ENCODE measurements around the gene ADPRH. TPM values are rescaled to one million over a fixed set of nuclear protein-coding genes. Genes with fewer than 3 reads are reported as not detected.

The ADPRH gene
- total and polyA plus RNA-seq, 2 of the 4 experiments (the other 2 are of a cell fraction): under 0.01 to 0.12 TPM

GRCh38 chr3:119555929-119556328, 23.4 kb upstream of the ADPRH start:
- H2BK120ac ChIP-seq (ENCODE audit: low read depth, low read length): no peak overlapping the region
- H3K4me1 ChIP-seq (ENCODE audit: control insufficient read depth, insufficient read depth, low read length): no peaks in the 10 kb centered on the region
- H2AFZ ChIP-seq (replicated peaks; ENCODE audit: low read length, poor library complexity): no peak overlapping the region
- H2BK20ac ChIP-seq (ENCODE audit: low read depth, low read length): no peak overlapping the region
- no peak overlapping the region for H4K5ac ChIP-seq (ENCODE audit: low read depth, low read length)
- ATAC-seq (ENCODE audit: low read depth): no peak
- no peak overlapping the region for H3K23ac ChIP-seq (ENCODE audit: low read depth, low read length)
- no peak overlapping the region for H2AK5ac ChIP-seq (ENCODE audit: low read depth, low read length)
- no peaks in the 10 kb centered on the region for H3K9me1 ChIP-seq (ENCODE audit: insufficient read depth, low read length)
- intact Hi-C loops (cut with micrococcal nuclease): no loop called here
- H3K4me3 ChIP-seq (ENCODE audit: insufficient read depth, low read depth, low read length): no peak overlapping the region
- peaks cover 27% of the 10 kb centered on the region for H3K27me3 ChIP-seq (ENCODE audit: control insufficient read depth, insufficient read depth, low read length)
- no peak for DNase-seq
- H4K8ac ChIP-seq (ENCODE audit: low read depth in 2 of 2, low read length in 2 of 2): no peak overlapping the region
- no peaks in the 10 kb centered on the region for H3K79me1 ChIP-seq (ENCODE audit: low read depth in 1 of 2, low read length in 2 of 2)
- ChIA-PET CTCF (no interaction called here), POLR2A (ENCODE audit: unreplicated experiment) (no interaction called here)
- TF ChIP-seq RFX5 (IDR thresholded peaks at IDR 0.05; ENCODE audit: low read depth, low read length): no peak
- no peak for TF ChIP-seq USF2 (IDR thresholded peaks at IDR 0.05; ENCODE audit: low read depth, low read length)
- TF ChIP-seq MAZ (IDR thresholded peaks at IDR 0.05; ENCODE audit: borderline replicate concordance, low read depth, low read length): no peak
- no peak for TF ChIP-seq MAFK (IDR thresholded peaks at IDR 0.05; ENCODE audit: low read depth, low read length)
- no peak for TF ChIP-seq CTCF (conservative IDR thresholded peaks at IDR 0.05; ENCODE audit: low read depth, low read length)
- TF ChIP-seq BHLHE40 (IDR thresholded peaks at IDR 0.05; ENCODE audit: low read depth, low read length): no peak
- TF ChIP-seq, protein P1, sequence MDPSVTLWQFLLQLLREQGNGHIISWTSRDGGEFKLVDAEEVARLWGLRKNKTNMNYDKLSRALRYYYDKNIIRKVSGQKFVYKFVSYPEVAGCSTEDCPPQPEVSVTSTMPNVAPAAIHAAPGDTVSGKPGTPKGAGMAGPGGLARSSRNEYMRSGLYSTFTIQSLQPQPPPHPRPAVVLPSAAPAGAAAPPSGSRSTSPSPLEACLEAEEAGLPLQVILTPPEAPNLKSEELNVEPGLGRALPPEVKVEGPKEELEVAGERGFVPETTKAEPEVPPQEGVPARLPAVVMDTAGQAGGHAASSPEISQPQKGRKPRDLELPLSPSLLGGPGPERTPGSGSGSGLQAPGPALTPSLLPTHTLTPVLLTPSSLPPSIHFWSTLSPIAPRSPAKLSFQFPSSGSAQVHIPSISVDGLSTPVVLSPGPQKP (IDR thresholded peaks at IDR 0.05; ENCODE audit: borderline replicate concordance, low read depth, low read length): no peak
- H3K56ac ChIP-seq (ENCODE audit: extremely low read depth, insufficient read depth, low read length): no peak overlapping the region
- no peak overlapping the region for H3K9ac ChIP-seq (ENCODE audit: low read depth, low read length)
- no peak overlapping the region for H4K91ac ChIP-seq (ENCODE audit: insufficient read depth, low read depth, low read length)
- H3K18ac ChIP-seq (ENCODE audit: low read depth, low read length): no peak overlapping the region
- no peak overlapping the region for H3K14ac ChIP-seq (replicated peaks; ENCODE audit: low read depth, low read length)
- H3K4me2 ChIP-seq (ENCODE audit: low read depth, low read length): no peak overlapping the region
- WGBS, 2 experiments (ENCODE audit: extremely low coverage in 2 of 2, insufficient read length in 1 of 2): 100% methylated on average over 1 of the region's 1 CpG; no CpG with 5 or more reads in 1 of the 2 experiments
- no peak overlapping the region for H3K4ac ChIP-seq (ENCODE audit: low read depth, low read length)
- H3K9me3 ChIP-seq (ENCODE audit: control insufficient read depth, insufficient read depth, low read length): no peaks in the 10 kb centered on the region
- dilution Hi-C loops (cut with HindIII; ENCODE audit: low sequenced_read_pairs, unreplicated experiment): no loop called here
- no peak overlapping the region for H2BK15ac ChIP-seq (ENCODE audit: low read depth, low read length)
- no peak overlapping the region for H3K27ac ChIP-seq (ENCODE audit: insufficient read depth, low read length)
- in situ Hi-C loops (cut with MboI; ENCODE audit: low sequenced_read_pairs): no loop called here
- no peak overlapping the region for H2AK9ac ChIP-seq (replicated peaks; ENCODE audit: low read depth, low read length, poor library complexity)
- no peak overlapping the region for H2BK5ac ChIP-seq (ENCODE audit: low read depth, low read length, poor library complexity, severe bottlenecking)
- no peaks in the 10 kb centered on the region for H4K20me1 ChIP-seq (ENCODE audit: insufficient read depth, low read length)
- no TSS peak for BruUV-seq (replicated peaks)
- no peaks in the 10 kb centered on the region for H3K36me3 ChIP-seq (ENCODE audit: control insufficient read depth, insufficient read depth, low read length)
